Mesendoderm (in vitro differentiated cells): ENCODE data around the gene TBC1D17.
A peak's percentile ranks its signal among the peaks of the same experiment; 100 is the strongest.

Experiments used
- DNase-seq: peaks from one replicate; pipeline ENCODE4 v3.0.0; 2013
- H2AK5ac ChIP-seq: 2 replicates; pipeline ENCODE4 v1.6.1; 2013; ENCODE audit warnings: low read length, inconsistent platforms
- H2BK120ac ChIP-seq: 2 replicates; pipeline ENCODE4 v1.6.1; 2013; ENCODE audit warnings: low read depth, mild to moderate bottlenecking, low read length, moderate library complexity, mixed read lengths
- H2BK15ac ChIP-seq: replicated peaks from 2 replicates; pipeline ENCODE4 v1.6.1; 2013; ENCODE audit warnings: low read depth, mild to moderate bottlenecking, moderate library complexity
- H2BK5ac ChIP-seq: 2 replicates; pipeline ENCODE4 v1.6.1; 2013; ENCODE audit warnings: low read length, inconsistent platforms
- H3K18ac ChIP-seq: 2 replicates; pipeline ENCODE4 v1.6.1; 2013; ENCODE audit warnings: mild to moderate bottlenecking, low read length, mixed read lengths
- H3K23ac ChIP-seq: one replicate; pipeline ENCODE4 v1.6.1; 2013; ENCODE audit warnings: low read length
- H3K27ac ChIP-seq: 2 replicates; pipeline ENCODE4 v1.5.1; 2013; ENCODE audit warnings: low read depth, mild to moderate bottlenecking, inconsistent platforms, low read length, moderate library complexity
- H3K27me3 ChIP-seq: 2 replicates; pipeline ENCODE4 v1.6.1; 2013; ENCODE audit warnings: low read length, control low read depth, mild to moderate bottlenecking, inconsistent platforms; ENCODE audit not compliant: insufficient read depth, poor library complexity
- H3K36me3 ChIP-seq: 2 replicates; pipeline ENCODE4 v1.6.1; 2013; ENCODE audit warnings: low read length, inconsistent platforms; ENCODE audit not compliant: control insufficient read depth, insufficient read depth
- H3K4ac ChIP-seq: one replicate; pipeline ENCODE4 v1.6.1; 2013; ENCODE audit warnings: low read depth, mild to moderate bottlenecking, low read length, moderate library complexity
- H3K4me1 ChIP-seq: 2 replicates; pipeline ENCODE4 v1.6.1; 2013; ENCODE audit warnings: low read depth, low read length, inconsistent platforms; ENCODE audit not compliant: control insufficient read depth
- H3K4me2 ChIP-seq: 2 replicates; pipeline ENCODE4 v1.6.1; 2013; ENCODE audit warnings: low read length
- H3K4me3 ChIP-seq: 2 replicates; pipeline ENCODE4 v1.5.1; 2013; ENCODE audit warnings: mild to moderate bottlenecking, low read length
- H3K56ac ChIP-seq: one replicate; pipeline ENCODE4 v1.6.1; 2013; ENCODE audit warnings: low read length
- H3K79me1 ChIP-seq: 2 replicates; pipeline ENCODE4 v1.6.1; 2013; ENCODE audit warnings: low read length, inconsistent platforms
- H3K79me2 ChIP-seq: 2 replicates; pipeline ENCODE4 v1.6.1; 2013; ENCODE audit warnings: mild to moderate bottlenecking, low read length; ENCODE audit not compliant: control insufficient read depth, insufficient read depth
- H3K9ac ChIP-seq: 2 replicates; pipeline ENCODE4 v1.6.1; 2013; ENCODE audit warnings: low read length, inconsistent platforms
- H4K5ac ChIP-seq: one replicate; pipeline ENCODE4 v1.6.1; 2013; ENCODE audit warnings: low read length
- H4K8ac ChIP-seq: one replicate; pipeline ENCODE4 v1.6.1; 2013; ENCODE audit warnings: low read depth, mild to moderate bottlenecking, control low read depth, low read length, moderate library complexity
- WGBS: extraction: QIAGEN DNeasy Blood & Tissue Kit; methylation state at CpG from one replicate; pipeline ENCODE4 v1.1.7; 2013; ENCODE audit warnings: low lambda C conversion rate, missing lambda C conversion rate; ENCODE audit not compliant: insufficient coverage; ENCODE audit errors: extremely low coverage; 5-methylcytosine and 5-hydroxymethylcytosine counted together

Gene TBC1D17

DNA sequence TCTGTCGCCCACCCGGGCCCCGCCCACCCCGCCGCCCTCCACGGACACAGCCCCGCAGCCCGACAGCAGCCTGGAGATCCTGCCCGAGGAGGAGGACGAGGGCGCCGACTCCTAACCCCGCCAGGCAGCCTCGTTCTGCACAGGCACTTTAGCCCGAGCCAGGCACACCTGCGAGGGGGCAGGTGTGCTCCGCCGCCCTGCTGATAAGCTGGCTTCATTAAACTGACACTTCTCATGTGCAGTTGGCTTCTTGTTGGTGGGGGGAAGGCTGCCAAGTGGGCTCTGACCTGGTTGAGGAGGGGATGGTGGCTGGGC lies 11.0 kb downstream of the TBC1D17 start:
- no peak overlapping the region for H4K5ac ChIP-seq
- no peak overlapping the region for H3K23ac ChIP-seq
- H3K4me2 ChIP-seq = no peak overlapping the region
- no peaks in the 10 kb centered on the region for H3K79me2 ChIP-seq
- no peak overlapping the region for H2BK15ac ChIP-seq
- no peaks in the 10 kb centered on the region for H3K27me3 ChIP-seq
- H3K56ac ChIP-seq = no peak overlapping the region
- H2BK5ac ChIP-seq = no peak overlapping the region
- no peak overlapping the region for H2BK120ac ChIP-seq
- no peaks in the 10 kb centered on the region for H3K79me1 ChIP-seq
- no CpG with 5 or more reads among the region's 18 CpGs for WGBS
- no peak for DNase-seq
- no peak overlapping the region for H3K18ac ChIP-seq
- no peak overlapping the region for H3K4me3 ChIP-seq
- H3K4ac ChIP-seq = no peak overlapping the region
- H4K8ac ChIP-seq = no peak overlapping the region
- no peak overlapping the region for H3K9ac ChIP-seq
- H3K4me1 ChIP-seq = no peaks in the 10 kb centered on the region
- H3K36me3 ChIP-seq = peaks cover 2% of the 10 kb centered on the region
- no peak overlapping the region for H2AK5ac ChIP-seq
- no peak overlapping the region for H3K27ac ChIP-seq

DNA sequence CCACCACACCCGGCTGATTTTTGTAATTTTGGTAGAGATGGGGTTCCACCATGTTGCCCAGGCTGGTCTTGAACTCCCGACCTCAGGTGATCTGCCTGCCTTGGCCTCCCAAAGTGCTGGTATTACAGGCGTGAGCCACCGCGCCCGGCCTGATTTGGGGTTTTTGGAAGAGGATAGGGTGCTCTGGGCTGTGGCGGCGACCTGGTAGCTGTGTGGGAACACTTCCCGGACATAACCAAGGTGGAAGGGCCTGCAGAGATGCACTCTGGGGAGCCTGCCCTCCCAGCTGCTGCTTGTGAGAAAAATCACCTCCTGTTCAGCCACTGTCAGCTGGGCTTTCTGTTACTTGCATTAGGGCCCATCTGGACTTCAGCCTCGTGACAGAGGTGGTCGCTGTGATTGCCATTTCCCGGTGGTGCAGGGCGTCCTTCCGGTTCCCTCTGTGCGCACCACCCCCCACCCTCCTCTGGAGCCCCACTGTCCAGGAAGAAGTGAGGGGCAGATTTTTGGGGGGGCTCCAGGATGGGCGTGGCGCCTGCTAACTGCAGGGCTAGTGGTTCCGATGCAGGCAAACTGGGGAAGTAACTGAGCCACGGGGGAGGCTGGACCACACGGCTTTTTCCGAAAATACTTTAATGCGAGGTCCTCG lies 11.7 kb downstream of the TBC1D17 start:
- H2BK5ac ChIP-seq = no peak overlapping the region
- H3K36me3 ChIP-seq = no peaks in the 10 kb centered on the region
- no peak overlapping the region for H3K27ac ChIP-seq
- no peak for DNase-seq
- no peaks in the 10 kb centered on the region for H3K4me1 ChIP-seq
- H2BK15ac ChIP-seq = no peak overlapping the region
- no peak overlapping the region for H3K4me2 ChIP-seq
- no peak overlapping the region for H2BK120ac ChIP-seq
- H3K4me3 ChIP-seq = no peak overlapping the region
- H4K8ac ChIP-seq = no peak overlapping the region
- H3K79me1 ChIP-seq = no peaks in the 10 kb centered on the region
- no CpG with 5 or more reads among the region's 23 CpGs for WGBS
- H2AK5ac ChIP-seq = no peak overlapping the region
- no peak overlapping the region for H3K23ac ChIP-seq
- no peaks in the 10 kb centered on the region for H3K79me2 ChIP-seq
- H3K4ac ChIP-seq = no peak overlapping the region
- H3K27me3 ChIP-seq = no peaks in the 10 kb centered on the region
- H3K18ac ChIP-seq = no peak overlapping the region
- H3K56ac ChIP-seq = no peak overlapping the region
- no peak overlapping the region for H4K5ac ChIP-seq
- H3K9ac ChIP-seq = no peak overlapping the region

DNA sequence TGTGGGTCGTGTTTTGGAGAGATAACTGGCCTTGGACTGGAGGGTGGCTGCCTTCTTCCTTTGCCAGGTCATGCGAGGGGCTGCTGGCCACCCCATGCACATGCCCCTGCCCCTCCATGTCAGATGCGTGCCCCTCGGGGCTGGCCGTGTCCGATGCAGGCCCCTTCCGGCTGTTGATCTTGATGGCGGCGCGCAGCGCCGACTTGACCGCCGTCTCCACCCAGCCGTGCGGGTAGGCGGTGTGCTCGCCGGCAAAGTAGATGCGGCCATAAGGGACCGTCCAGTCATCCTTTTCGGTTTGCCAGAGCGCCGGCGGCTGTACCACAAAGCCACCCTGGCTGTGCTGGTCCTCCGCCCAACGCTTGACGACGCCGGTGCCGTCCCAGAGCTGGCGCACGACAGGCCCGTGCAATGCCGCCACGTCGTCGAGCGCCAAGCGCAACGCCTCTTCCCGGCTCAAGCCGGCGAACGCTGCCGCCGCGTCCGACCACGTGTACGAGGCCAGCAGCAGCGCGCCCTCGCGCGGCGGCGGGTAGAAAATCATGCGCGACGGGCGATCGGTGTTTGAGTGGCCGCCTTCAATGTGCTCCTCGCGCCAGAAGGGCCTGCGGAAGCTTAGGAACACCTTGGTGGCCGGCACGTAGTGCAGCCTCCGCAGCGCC lies 12.3 kb downstream of the TBC1D17 start:
- H2AK5ac ChIP-seq = no peak overlapping the region

DNA sequence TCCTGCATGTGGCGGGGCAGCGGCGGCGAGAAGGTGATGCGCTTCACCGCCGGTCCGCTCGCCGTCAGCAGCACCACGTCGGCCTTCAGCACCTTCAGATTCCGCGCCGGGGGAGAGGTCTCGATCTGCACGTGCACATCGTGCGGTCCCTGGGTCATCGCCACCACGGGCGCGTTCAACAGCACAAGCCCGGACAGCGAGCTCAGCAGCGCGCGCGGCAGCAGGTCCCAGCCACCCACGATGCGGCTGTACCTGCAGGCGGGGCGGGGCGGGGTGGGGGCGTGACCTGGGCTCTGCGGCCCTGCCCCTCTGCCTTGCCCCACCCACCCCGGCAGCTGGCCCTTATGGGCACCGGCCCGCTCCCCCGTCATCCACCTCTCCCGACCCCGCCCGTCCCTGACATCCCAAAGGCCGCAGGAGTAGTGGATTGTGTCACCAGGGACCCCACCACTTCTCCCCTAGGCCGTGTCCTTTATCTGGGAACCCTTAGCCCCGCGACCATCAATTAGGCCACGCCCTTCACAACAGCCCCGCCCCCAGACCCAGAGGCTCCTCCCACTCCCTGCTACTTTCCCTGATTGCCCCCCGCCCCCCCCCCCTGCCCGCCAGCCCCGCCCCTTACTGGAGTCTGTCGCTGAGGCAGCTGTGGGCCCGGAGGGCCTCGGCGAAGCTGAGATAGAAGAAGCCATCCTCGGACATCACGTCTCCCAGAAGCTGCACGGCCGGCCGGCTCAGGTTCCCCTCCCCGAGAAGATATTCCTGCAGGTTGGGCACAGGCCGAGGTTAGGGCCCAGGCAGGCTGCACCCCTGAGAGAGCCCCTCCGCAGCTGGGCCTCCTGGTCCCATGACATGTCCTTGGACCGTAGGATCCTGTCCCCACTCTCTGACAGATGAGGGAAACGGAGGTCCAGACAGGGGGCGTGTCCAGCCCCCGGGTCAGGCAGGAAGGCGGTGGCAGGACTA lies 13.1 kb downstream of the TBC1D17 start:
- no peak overlapping the region for H3K23ac ChIP-seq
- no peak overlapping the region for H4K5ac ChIP-seq
- H3K4me2 ChIP-seq = peak overlapping the region; percentile 59
- H3K79me2 ChIP-seq = no peaks in the 10 kb centered on the region
- H3K79me1 ChIP-seq = no peaks in the 10 kb centered on the region
- no peak overlapping the region for H3K18ac ChIP-seq
- H3K4me3 ChIP-seq = no peak overlapping the region
- no peak overlapping the region for H2AK5ac ChIP-seq
- H3K27ac ChIP-seq = no peak overlapping the region
- H3K4ac ChIP-seq = no peak overlapping the region
- no peak overlapping the region for H2BK5ac ChIP-seq
- H3K4me1 ChIP-seq = no peaks in the 10 kb centered on the region
- H3K56ac ChIP-seq = peak overlapping the region; percentile 74
- no peak overlapping the region for H2BK120ac ChIP-seq
- no peak overlapping the region for H4K8ac ChIP-seq
- no peak for DNase-seq
- no peaks in the 10 kb centered on the region for H3K27me3 ChIP-seq
- H2BK15ac ChIP-seq = no peak overlapping the region
- H3K36me3 ChIP-seq = no peaks in the 10 kb centered on the region
- H3K9ac ChIP-seq = peak overlapping the region; percentile 40
- no CpG with 5 or more reads among the region's 69 CpGs for WGBS

More for the DNA sequence above, 12.3 kb downstream of the TBC1D17 start:
- no peaks in the 10 kb centered on the region for H3K36me3 ChIP-seq
- no peaks in the 10 kb centered on the region for H3K79me1 ChIP-seq
- peak; percentile 96 for DNase-seq
- H3K4ac ChIP-seq = no peak overlapping the region
- no peak overlapping the region for H2BK120ac ChIP-seq
- no peak overlapping the region for H4K8ac ChIP-seq
- H3K4me1 ChIP-seq = no peaks in the 10 kb centered on the region
- H3K27ac ChIP-seq = no peak overlapping the region
- H3K4me3 ChIP-seq = no peak overlapping the region
- no peak overlapping the region for H2BK5ac ChIP-seq
- peak overlapping the region; percentile 40 for H3K9ac ChIP-seq
- H2BK15ac ChIP-seq = no peak overlapping the region
- no peak overlapping the region for H3K23ac ChIP-seq
- H3K79me2 ChIP-seq = no peaks in the 10 kb centered on the region
- no peak overlapping the region for H4K5ac ChIP-seq
- no peak overlapping the region for H3K18ac ChIP-seq
- no peaks in the 10 kb centered on the region for H3K27me3 ChIP-seq
- H3K4me2 ChIP-seq = peak overlapping the region; percentile 59
- peak overlapping the region; percentile 74 for H3K56ac ChIP-seq
- no CpG with 5 or more reads among the region's 71 CpGs for WGBS

DNA sequence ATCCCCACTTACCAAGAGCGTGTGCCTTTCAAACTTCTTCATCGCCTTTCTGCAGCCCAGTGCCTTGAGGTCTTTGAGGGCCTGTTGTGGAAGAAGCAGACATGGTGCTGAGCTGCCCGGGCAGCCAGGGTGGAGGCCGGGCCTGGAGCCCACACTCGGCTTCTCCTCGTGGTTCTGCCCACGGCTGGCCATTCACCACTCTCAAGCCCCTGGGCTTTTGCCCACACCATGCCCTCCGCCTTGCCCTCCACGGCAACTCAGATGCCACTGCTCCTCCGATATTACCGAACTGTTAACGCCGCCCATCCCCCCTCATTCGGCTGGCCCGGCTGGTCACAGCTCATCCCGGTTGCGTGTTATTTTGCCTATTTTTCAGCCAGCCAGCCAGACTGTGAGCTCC lies 13.9 kb downstream of the TBC1D17 start:
- Histone ChIP-seq H3K4ac (no peak overlapping the region), H3K18ac (no peak overlapping the region), H3K56ac (no peak overlapping the region), H3K27me3 (no peaks in the 10 kb centered on the region), H3K9ac (no peak overlapping the region), H2BK5ac (no peak overlapping the region), H3K4me2 (no peak overlapping the region), H2BK120ac (no peak overlapping the region), H4K5ac (no peak overlapping the region), H3K79me2 (no peaks in the 10 kb centered on the region), H3K79me1 (no peaks in the 10 kb centered on the region), H3K27ac (no peak overlapping the region), H3K4me1 (no peaks in the 10 kb centered on the region), H3K4me3 (no peak overlapping the region), H3K36me3 (no peaks in the 10 kb centered on the region), H2AK5ac (no peak overlapping the region), H4K8ac (no peak overlapping the region), H3K23ac (no peak overlapping the region), H2BK15ac (no peak overlapping the region)
- WGBS = no CpG with 5 or more reads among the region's 17 CpGs
- no peak for DNase-seq
